Esophagus muscularis mucosa (tissue), 4 donors: ENCODE data around the gene NDST1. TPM values are rescaled to one million over a fixed set of nuclear protein-coding genes. Genes with fewer than 3 reads are reported as not detected.

ENCODE experiments used
- DNase-seq: peaks from one replicate; pipeline ENCODE4 v3.0.0-alpha.2; 2017; ENCODE audit errors: extremely low spot score
- H3K27ac ChIP-seq, 4 donors: fragments of 200-600 bp; sonication (generic); replicated peaks in 1 of 4; 1 replicate in 3 of 4; 2 replicates in 1 of 4; pipeline ENCODE4 v1.5.1; 2016 to 2019; ENCODE audit warnings: mild to moderate bottlenecking in 1 of 4
- H3K27me3 ChIP-seq, 4 donors: fragments of 200-600 bp; sonication (generic); one replicate each; pipeline versions ENCODE4 v1.5.1 to v1.6.0; 2016 to 2019
- H3K36me3 ChIP-seq, 4 donors: fragments of 200-600 bp; sonication (generic); one replicate each; pipeline ENCODE4 v1.5.1; 2016 to 2019
- H3K4me1 ChIP-seq, 4 donors: fragments of 200-600 bp; sonication (generic); one replicate each; pipeline ENCODE4 v1.5.1; 2016 to 2019
- H3K4me3 ChIP-seq, 4 donors: fragments of 200-600 bp; sonication (generic); 1 replicate in 2 of 4; 2 replicates in 2 of 4; pipeline ENCODE4 v1.5.1; 2016 to 2019; ENCODE audit warnings: mild to moderate bottlenecking in 4 of 4, moderate library complexity in 1 of 4
- H3K9me3 ChIP-seq, 4 donors: fragments of 200-600 bp; sonication (generic); 1 replicate in 3 of 4; 2 replicates in 1 of 4; pipeline ENCODE4 v1.5.1; 2016 to 2019
- CTCF ChIP-seq, 3 experiments: fragments of 200-600 bp in 2 of 3; fragments of 450-650 bp in 1 of 3; sonication (generic) in 2 of 3; IDR thresholded peaks; one replicate each; pipeline ENCODE4 v1.5.1; 2017 to 2019; ENCODE audit warnings: antibody characterized with exemption in 3 of 3, mild to moderate bottlenecking in 2 of 3, moderate library complexity in 1 of 3
- EP300 ChIP-seq: sonication (generic); formaldehyde crosslinking; IDR thresholded peaks from one replicate; pipeline ENCODE4 v1.6.1; 2017; ENCODE audit warnings: antibody characterized with exemption
- POLR2A ChIP-seq: fragments of 450-650 bp; IDR thresholded peaks from one replicate; pipeline ENCODE4 v1.6.1; 2017; ENCODE audit warnings: antibody characterized with exemption, moderate library complexity, mild to moderate bottlenecking, low read depth
- POLR2AphosphoS5 ChIP-seq, 2 donors: sonication (generic); formaldehyde crosslinking; IDR thresholded peaks; one replicate each; pipeline ENCODE4 v1.6.1; 2017; ENCODE audit warnings: antibody characterized with exemption in 2 of 2
- WGBS: methylation state at CpG from one replicate; pipeline ENCODE4 v1.1.5; 2018; 5-methylcytosine and 5-hydroxymethylcytosine counted together
- intact Hi-C: fragments of 100-400 bp; cut with DNase I; formaldehyde crosslinking; loops from one replicate; pipeline ENCODE4 v1.15.1; 2023
- total RNA-seq, 4 donors: library from RNA; depleted of rRNA; stranded (reverse); fragments of >200 nt; gene quantifications; one replicate each; pipeline versions ENCODE4 v1.1.0 to v1.2.1, GENCODE V29; 2016

Gene NDST1
- total RNA-seq, 4 donors from 2014 or later: 48.2 to 113 (median 74.5) TPM

- Histone ChIP-seq H3K27ac (no peak overlapping the region), H3K9me3 (no peaks in the 10 kb centered on the region), H3K27me3 (no peaks in the 10 kb centered on the region), H3K36me3 (peaks cover 54 to 96% (median 85%) of the 10 kb centered on the region in 4 donors), H3K4me1 (peaks cover 10 to 32% (median 22%) of the 10 kb centered on the region in 4 donors), H3K4me3 (no peak overlapping the region)
- no peak for TF ChIP-seq POLR2AphosphoS5 (IDR thresholded peaks at IDR 0.05)
- no peak for TF ChIP-seq POLR2A
- TF ChIP-seq EP300: no peak
- no peak for TF ChIP-seq CTCF (IDR thresholded peaks at IDR 0.05)
- DNase-seq: no peak
- WGBS: 88% methylated on average over 14 of the region's 14 CpGs
- intact Hi-C loops: no loop called here
Observed at GRCh38 chr5:150535611-150536010, 27.7 kb downstream of the NDST1 start.

DNA sequence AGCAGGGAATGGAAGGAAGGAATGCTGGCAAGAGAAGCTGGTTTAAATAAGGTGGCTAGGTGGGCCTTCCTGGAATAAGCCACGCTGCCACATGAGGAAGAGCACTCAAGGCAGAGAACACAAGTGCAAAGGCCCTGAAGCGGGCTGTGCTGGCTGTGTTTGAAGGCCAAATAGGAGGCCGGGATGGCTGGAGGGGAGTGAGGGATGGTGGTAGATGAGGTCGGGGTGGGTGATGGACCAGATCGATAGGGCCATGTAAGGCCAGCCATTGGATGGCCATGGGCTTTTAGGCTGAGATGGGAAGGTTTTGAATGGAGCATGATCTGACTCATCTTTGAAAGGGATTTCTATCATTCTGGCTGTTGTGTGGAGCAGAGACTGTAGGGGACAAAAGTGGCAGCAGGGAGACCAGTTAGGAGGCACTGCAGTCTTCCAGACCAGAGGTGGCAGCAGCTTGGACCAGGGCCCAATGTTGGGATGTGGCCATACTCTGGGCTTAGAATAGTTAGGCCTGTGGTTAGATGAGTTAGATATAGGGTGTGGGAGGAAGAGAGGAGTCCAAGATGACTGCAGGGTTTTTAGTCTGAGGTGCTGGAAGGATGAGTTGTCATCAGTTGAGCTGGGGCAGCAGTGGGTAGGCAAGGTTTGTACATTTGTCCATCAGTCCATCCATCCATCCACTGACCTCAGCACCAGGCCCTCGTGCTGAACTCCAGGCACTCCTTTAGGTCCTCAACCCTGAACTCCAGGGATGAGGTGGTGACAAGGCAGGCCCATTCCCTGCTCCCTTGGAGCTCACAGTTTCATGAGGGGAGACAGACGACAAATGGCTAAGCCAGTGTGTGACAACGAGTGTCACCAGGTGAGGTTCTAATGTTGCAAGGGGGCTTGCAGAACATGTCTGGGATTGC lies 30.3 kb downstream of the NDST1 start:
- no peaks in the 10 kb centered on the region for H3K27me3 ChIP-seq
- H3K9me3 ChIP-seq: no peaks in the 10 kb centered on the region
- DNase-seq: no peak
- H3K36me3 ChIP-seq: peaks cover 50 to 100% (median 90%) of the 10 kb centered on the region in 4 donors
- intact Hi-C loops: no loop called here
- peak overlapping the region in 2 of 4 donors; percentile 0 to 32 for H3K27ac ChIP-seq
- no peak overlapping the region for H3K4me3 ChIP-seq
- H3K4me1 ChIP-seq: peaks cover 24 to 29% (median 25%) of the 10 kb centered on the region in 4 donors
- TF ChIP-seq POLR2A (no peak), CTCF (IDR thresholded peaks at IDR 0.05) (no peak), POLR2AphosphoS5 (IDR thresholded peaks at IDR 0.05) (no peak), EP300 (no peak)
- WGBS: 89% methylated on average over 8 of the region's 8 CpGs

DNA sequence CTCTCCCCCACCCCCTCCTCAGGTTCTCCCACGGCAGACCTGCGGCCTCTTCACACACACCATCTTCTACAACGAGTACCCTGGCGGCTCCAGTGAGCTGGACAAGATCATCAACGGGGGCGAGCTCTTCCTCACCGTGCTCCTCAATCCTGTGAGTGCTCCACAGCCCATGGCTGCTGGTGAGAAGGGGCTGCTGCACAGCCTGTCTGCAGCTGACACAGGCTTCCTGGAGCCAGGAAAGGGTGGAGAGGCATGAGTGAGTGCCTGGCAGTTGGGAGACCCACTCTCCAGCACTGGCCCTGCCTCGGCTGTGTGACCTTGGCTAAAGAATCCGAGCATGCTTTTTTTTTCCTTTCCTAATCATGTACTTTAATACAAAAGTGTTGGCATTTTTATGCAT lies 31.3 kb downstream of the NDST1 start:
- peaks cover 44 to 97% (median 87%) of the 10 kb centered on the region in 4 donors for H3K36me3 ChIP-seq
- intact Hi-C loops: no loop called here
- WGBS: 81% methylated on average over 9 of the region's 9 CpGs
- H3K27ac ChIP-seq: peak overlapping the region in 2 of 4 donors; percentile 0 to 5
- H3K9me3 ChIP-seq: no peaks in the 10 kb centered on the region
- H3K4me3 ChIP-seq: no peak overlapping the region
- no peak for DNase-seq
- H3K27me3 ChIP-seq: no peaks in the 10 kb centered on the region
- TF ChIP-seq CTCF (IDR thresholded peaks at IDR 0.05) (no peak), POLR2AphosphoS5 (IDR thresholded peaks at IDR 0.05) (no peak), POLR2A (no peak), EP300 (no peak)
- H3K4me1 ChIP-seq: peaks cover 23 to 29% (median 24%) of the 10 kb centered on the region in 4 donors

- H3K9me3 ChIP-seq: no peaks in the 10 kb centered on the region
- peaks cover 36 to 92% (median 82%) of the 10 kb centered on the region in 4 donors for H3K36me3 ChIP-seq
- H3K4me1 ChIP-seq: peaks cover 24 to 38% (median 27%) of the 10 kb centered on the region in 4 donors
- peak overlapping the region; percentile 71 to 83 (median 80) for H3K27ac ChIP-seq
- no peak for DNase-seq
- 96% methylated on average over 6 of the region's 12 CpGs for WGBS
- no peaks in the 10 kb centered on the region for H3K27me3 ChIP-seq
- no peak overlapping the region for H3K4me3 ChIP-seq
- TF ChIP-seq CTCF (IDR thresholded peaks at IDR 0.05) (no peak), EP300 (no peak), POLR2A (no peak), POLR2AphosphoS5 (IDR thresholded peaks at IDR 0.05) (no peak)
- intact Hi-C loops: no loop called here
Observed at GRCh38 chr5:150540042-150540441, 32.1 kb downstream of the NDST1 start.
